ENCODE data around the gene SPAG6.

The SPAG6 gene

GRCh38 chr10:22464966-22465629, 119.8 kb downstream of the SPAG6 start:
- DNase-seq: no peak

GRCh38 chr10:22466763-22467334, 121.6 kb downstream of the SPAG6 start:
- DNase-seq: no peak

All from fibroblast of skin of right biceps (primary cell).